Measurements from ENCODE around the gene SLC25A12. TPM values are rescaled to one million over a fixed set of nuclear protein-coding genes. Genes with fewer than 3 reads are reported as not detected.

SLC25A12 gene
- total RNA-seq, 4 donors from 2014 or later, result 26.9 to 151 (median 40.5) TPM

- H3K27me3 ChIP-seq, result no peaks in the 10 kb centered on the region
- no peak overlapping the region for H3K27ac ChIP-seq
- intact Hi-C loops (cut with DNase I; ENCODE audit: low total_unique reads) (no loop called here), in situ Hi-C loops (cut with MboI; ENCODE audit: low pct_ligation_motif_present in 1 of 4, low pct_unique_long_range_greater_than_20kb in 1 of 4, low sequenced_read_pairs in 3 of 4) (no loop called here)
- WGBS, 2 donors (ENCODE audit: low coverage in 1 of 2), result 95 to 100% methylated on average over 3 of the region's 3 CpGs
- H3K9me3 ChIP-seq, result no peaks in the 10 kb centered on the region
- peaks cover 0 to under 1% (median 0%) of the 10 kb centered on the region in 4 donors for H3K36me3 ChIP-seq
- no peaks in the 10 kb centered on the region for H3K4me1 ChIP-seq
- TF ChIP-seq POLR2A (IDR thresholded peaks at IDR 0.05), result no peak
- TF ChIP-seq CTCF (IDR thresholded peaks at IDR 0.05), result no peak
- TF ChIP-seq EP300 (IDR thresholded peaks at IDR 0.05; ENCODE audit: low read depth), result no peak
- no peak for TF ChIP-seq POLR2AphosphoS5 (IDR thresholded peaks at IDR 0.05)
- no peak for DNase-seq
- H3K4me3 ChIP-seq, result no peak overlapping the region
Measured at GRCh38 chr2:171862501-171862900, 31.5 kb downstream of the SLC25A12 start.

- H3K4me1 ChIP-seq, result no peaks in the 10 kb centered on the region
Measured at GRCh38 chr2:171858397-171858958, 35.6 kb downstream of the SLC25A12 start.

GRCh38 chr2:171855401-171855800, 38.6 kb downstream of the SLC25A12 start:
- Histone ChIP-seq H3K27me3 (no peaks in the 10 kb centered on the region), H3K9me3 (no peaks in the 10 kb centered on the region), H3K4me3 (no peak overlapping the region), H3K27ac (no peak overlapping the region), H3K36me3 (no peaks in the 10 kb centered on the region), H3K4me1 (peaks cover 8 to 13% (median 11%) of the 10 kb centered on the region in 4 donors)
- in situ Hi-C loops (cut with MboI; ENCODE audit: low pct_ligation_motif_present in 1 of 4, low pct_unique_long_range_greater_than_20kb in 1 of 4, low sequenced_read_pairs in 3 of 4) (no loop called here), intact Hi-C loops (cut with DNase I; ENCODE audit: low total_unique reads) (no loop called here)
- no peak for DNase-seq
- 74 to 75% methylated on average over 2 of the region's 2 CpGs for WGBS, 2 donors (ENCODE audit: low coverage in 1 of 2)
- TF ChIP-seq POLR2AphosphoS5 (IDR thresholded peaks at IDR 0.05), result no peak
- TF ChIP-seq POLR2A (IDR thresholded peaks at IDR 0.05), result no peak
- TF ChIP-seq CTCF (IDR thresholded peaks at IDR 0.05), result no peak
- TF ChIP-seq EP300 (IDR thresholded peaks at IDR 0.05; ENCODE audit: low read depth), result no peak

More at GRCh38 chr2:171858397-171858958, 35.6 kb downstream of the SLC25A12 start:
- Histone ChIP-seq H3K27me3 (no peaks in the 10 kb centered on the region), H3K27ac (no peak overlapping the region), H3K36me3 (no peaks in the 10 kb centered on the region), H3K4me3 (no peak overlapping the region), H3K9me3 (no peaks in the 10 kb centered on the region)
- in situ Hi-C loops (cut with MboI; ENCODE audit: low pct_ligation_motif_present in 1 of 4, low pct_unique_long_range_greater_than_20kb in 1 of 4, low sequenced_read_pairs in 3 of 4) (no loop called here), intact Hi-C loops (cut with DNase I; ENCODE audit: low total_unique reads) (no loop called here)
- 76 to 89% methylated on average over 2 of the region's 2 CpGs for whole genome bisulfite sequencing, 2 donors (ENCODE audit: low coverage in 1 of 2)
- no peak for DNase-seq
- no peak for TF ChIP-seq EP300 (IDR thresholded peaks at IDR 0.05; ENCODE audit: low read depth)
- no peak for TF ChIP-seq POLR2AphosphoS5 (IDR thresholded peaks at IDR 0.05)
- no peak for TF ChIP-seq CTCF (IDR thresholded peaks at IDR 0.05)
- TF ChIP-seq POLR2A (IDR thresholded peaks at IDR 0.05), result no peak

GRCh38 chr2:171852366-171852888, 41.6 kb downstream of the SLC25A12 start:
- in situ Hi-C loops (cut with MboI; ENCODE audit: low pct_ligation_motif_present in 1 of 4, low pct_unique_long_range_greater_than_20kb in 1 of 4, low sequenced_read_pairs in 3 of 4), result no loop called here
- no peak for TF ChIP-seq CTCF (IDR thresholded peaks at IDR 0.05)
- WGBS, 2 donors (ENCODE audit: low coverage in 1 of 2), result 0% methylated on average over 1 of the region's 1 CpG

More at GRCh38 chr2:171852366-171852888, 41.6 kb downstream of the SLC25A12 start:
- Histone ChIP-seq H3K4me1 (peaks cover 8 to 13% (median 11%) of the 10 kb centered on the region in 4 donors), H3K27me3 (no peaks in the 10 kb centered on the region), H3K4me3 (no peak overlapping the region), H3K27ac (peak overlapping the region in 2 of 4 donors; percentile 11 to 16), H3K36me3 (no peaks in the 10 kb centered on the region), H3K9me3 (no peaks in the 10 kb centered on the region)
- intact Hi-C loops (cut with DNase I; ENCODE audit: low total_unique reads), result no loop called here
- DNase-seq, result no peak
